Measurements from ENCODE around the gene IDH3G.

DNA sequence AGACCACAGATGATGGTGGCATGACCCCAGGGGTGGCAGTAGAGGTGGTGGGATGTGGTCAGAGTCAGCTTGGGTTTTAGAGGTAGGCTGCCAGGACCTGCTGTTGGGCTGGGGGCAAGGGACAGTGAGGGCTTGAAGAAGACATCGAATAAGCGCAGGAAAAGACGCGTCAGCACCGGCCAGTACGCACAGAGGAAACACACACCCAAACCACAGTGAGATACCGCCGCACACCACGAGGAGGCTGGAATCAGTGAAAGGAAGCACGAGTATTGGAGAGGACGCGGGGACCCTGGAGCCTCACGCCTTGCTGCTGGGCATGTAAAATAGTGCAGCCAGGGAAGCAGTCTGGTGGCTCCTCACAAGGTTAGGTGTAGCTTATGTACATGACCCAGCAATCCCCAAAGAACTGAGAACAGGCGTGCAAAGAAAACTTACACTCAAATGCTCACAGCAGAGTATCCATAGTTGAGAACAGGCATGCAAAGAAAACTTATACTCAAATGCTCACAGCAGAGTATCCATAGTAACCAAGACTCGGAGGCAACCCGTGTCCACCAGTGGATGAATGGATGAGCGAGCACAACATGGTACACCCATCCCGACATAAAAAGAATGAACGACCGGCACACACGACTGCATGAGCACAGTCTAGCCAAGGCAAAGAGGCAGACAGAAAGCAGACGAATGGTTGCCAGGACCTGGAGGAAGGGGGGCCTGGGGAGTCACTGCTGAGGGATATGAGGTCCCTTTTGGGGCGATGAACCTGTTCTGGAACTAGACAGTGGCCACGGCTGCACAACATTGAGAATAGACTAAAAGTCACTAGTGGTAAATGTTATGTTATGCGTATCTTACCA is 22.9 kb upstream of the IDH3G start:
- TF ChIP-seq, protein P1, sequence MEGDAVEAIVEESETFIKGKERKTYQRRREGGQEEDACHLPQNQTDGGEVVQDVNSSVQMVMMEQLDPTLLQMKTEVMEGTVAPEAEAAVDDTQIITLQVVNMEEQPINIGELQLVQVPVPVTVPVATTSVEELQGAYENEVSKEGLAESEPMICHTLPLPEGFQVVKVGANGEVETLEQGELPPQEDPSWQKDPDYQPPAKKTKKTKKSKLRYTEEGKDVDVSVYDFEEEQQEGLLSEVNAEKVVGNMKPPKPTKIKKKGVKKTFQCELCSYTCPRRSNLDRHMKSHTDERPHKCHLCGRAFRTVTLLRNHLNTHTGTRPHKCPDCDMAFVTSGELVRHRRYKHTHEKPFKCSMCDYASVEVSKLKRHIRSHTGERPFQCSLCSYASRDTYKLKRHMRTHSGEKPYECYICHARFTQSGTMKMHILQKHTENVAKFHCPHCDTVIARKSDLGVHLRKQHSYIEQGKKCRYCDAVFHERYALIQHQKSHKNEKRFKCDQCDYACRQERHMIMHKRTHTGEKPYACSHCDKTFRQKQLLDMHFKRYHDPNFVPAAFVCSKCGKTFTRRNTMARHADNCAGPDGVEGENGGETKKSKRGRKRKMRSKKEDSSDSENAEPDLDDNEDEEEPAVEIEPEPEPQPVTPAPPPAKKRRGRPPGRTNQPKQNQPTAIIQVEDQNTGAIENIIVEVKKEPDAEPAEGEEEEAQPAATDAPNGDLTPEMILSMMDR (IDR thresholded peaks at IDR 0.05): peak; percentile 9
- TF ChIP-seq EZH2 (IDR thresholded peaks at IDR 0.05; ENCODE audit: borderline replicate concordance, insufficient read depth, low read depth, low read length, poor library complexity, severe bottlenecking): no peak
